K562 (cell line): ENCODE results near the gene KRTAP29-1. TPM values are rescaled to one million over a fixed set of nuclear protein-coding genes. Genes with fewer than 3 reads are reported as not detected.

Experiments used
- RAD21 ChIP-seq, 2 experiments: fragments of 250-450 bp in 1 of 2; fragments of 450-650 bp in 1 of 2; sonication (Bioruptor Pico) in 1 of 2; formaldehyde crosslinking in 1 of 2; IDR thresholded peaks in 1 of 2; conservative IDR thresholded peaks in 1 of 2; 2 replicates each; pipeline versions ENCODE4 v1.4.0 to v1.8.0; 2020 to 2022; ENCODE audit warnings: mild to moderate bottlenecking in 2 of 2, moderate library complexity in 1 of 2
- RFX5 ChIP-seq: IDR thresholded peaks from 2 replicates; pipeline ENCODE4 v1.6.1; 2011; ENCODE audit warnings: low read depth, mild to moderate bottlenecking, improper control_type of control experiment, low read length
- SLC30A9 ChIP-seq: fragments of 250-450 bp; sonication (Bioruptor Pico); IDR thresholded peaks from 2 replicates; pipeline ENCODE4 v1.8.0; 2022; ENCODE audit warnings: mild to moderate bottlenecking, moderate library complexity
- polyA plus RNA-seq, 8 experiments: library from polyadenylated mRNA; depleted of rRNA in 4 of 8; stranded (reverse) in 5 of 8; unstranded in 3 of 8; fragments of >200 nt; fragmentation: Nextera tagmentation in 2 of 8; fragmentation: Illumina TruSeq in 1 of 8; extraction: Ambion mirVana in 2 of 8; extraction: Trizol in 1 of 8; gene quantifications; 2 replicates each; pipeline versions ENCODE4 v1.2.1 to v1.2.3, GENCODE V29; 2011 to 2014; ENCODE audit warnings: inconsistent platforms in 1 of 8, missing spikeins in 1 of 8
- total RNA-seq, 7 experiments: library from RNA; depleted of rRNA in 6 of 7; stranded (reverse); fragments of >200 nt in 6 of 7; fragmentation: Illumina TruSeq in 2 of 7; extraction: Trizol in 2 of 7; gene quantifications; 2 replicates each; pipeline versions ENCODE4 v1.2.1 to v1.2.3, GENCODE V29; 2011 to 2021; ENCODE audit warnings: low replicate concordance in 1 of 7
- TF ChIP-seq, protein P1 (sequence below), 3 experiments: IDR thresholded peaks in 2 of 3; conservative IDR thresholded peaks in 1 of 3; 2 replicates each; pipeline ENCODE4 v1.5.1; 2011 to 2012; ENCODE audit warnings: low read length in 3 of 3, mild to moderate bottlenecking in 3 of 3, control low read depth in 2 of 3, improper control_type of control experiment in 1 of 3, inconsistent platforms in 1 of 3, low read depth in 1 of 3, mixed read lengths in 1 of 3, moderate library complexity in 1 of 3; ENCODE audit not compliant: insufficient read depth in 2 of 3

Gene KRTAP29-1
- total and polyA plus RNA-seq, 9 of the 15 experiments (the other 6 are each of a cell fraction or from before 2014, with no cell fraction given) = not detected

DNA sequence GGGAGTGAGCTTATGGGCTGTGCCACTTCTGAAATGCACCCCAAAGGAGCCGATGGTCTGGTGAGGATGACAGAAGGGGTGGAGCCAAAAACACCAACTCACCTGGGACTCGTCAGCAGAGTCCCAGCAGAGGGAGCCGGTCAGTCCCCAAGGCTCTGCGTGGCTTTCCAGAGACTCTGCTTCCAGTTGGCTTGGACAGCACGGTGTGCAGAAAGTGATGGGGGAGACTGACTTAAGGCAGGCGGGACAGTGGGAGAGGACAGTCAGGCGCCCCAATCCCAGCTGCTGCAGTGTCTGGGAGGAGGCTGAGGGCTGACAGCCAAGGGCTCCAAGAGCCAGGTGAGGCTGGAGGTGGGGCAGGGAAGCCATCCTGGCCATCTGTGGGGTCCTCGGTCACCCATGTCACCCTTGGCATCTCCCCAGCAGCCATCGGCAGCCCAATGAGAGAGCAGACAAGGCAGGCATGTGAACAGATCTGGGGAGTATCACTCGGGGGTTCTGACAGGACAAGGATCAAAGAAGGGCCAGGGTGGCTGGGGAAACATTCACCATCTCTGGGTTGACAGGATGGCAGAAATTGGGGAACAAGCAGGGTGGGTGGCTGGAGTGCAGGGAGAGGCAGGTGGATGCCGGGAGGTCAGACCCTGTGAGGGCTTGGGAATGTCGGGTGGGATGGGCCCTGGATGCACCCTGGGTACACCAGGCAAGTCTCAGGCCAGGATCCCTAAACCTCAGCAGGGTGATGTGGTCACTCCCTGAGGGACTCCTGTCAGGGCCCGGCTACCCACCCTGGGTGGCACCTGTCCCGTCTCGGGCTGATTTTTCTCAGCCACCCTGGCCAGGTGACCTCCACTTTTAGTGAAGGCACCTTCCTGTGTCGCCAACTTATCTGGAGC, 21.8 kb upstream of the KRTAP29-1 start (continued):
- TF ChIP-seq, protein P1, sequence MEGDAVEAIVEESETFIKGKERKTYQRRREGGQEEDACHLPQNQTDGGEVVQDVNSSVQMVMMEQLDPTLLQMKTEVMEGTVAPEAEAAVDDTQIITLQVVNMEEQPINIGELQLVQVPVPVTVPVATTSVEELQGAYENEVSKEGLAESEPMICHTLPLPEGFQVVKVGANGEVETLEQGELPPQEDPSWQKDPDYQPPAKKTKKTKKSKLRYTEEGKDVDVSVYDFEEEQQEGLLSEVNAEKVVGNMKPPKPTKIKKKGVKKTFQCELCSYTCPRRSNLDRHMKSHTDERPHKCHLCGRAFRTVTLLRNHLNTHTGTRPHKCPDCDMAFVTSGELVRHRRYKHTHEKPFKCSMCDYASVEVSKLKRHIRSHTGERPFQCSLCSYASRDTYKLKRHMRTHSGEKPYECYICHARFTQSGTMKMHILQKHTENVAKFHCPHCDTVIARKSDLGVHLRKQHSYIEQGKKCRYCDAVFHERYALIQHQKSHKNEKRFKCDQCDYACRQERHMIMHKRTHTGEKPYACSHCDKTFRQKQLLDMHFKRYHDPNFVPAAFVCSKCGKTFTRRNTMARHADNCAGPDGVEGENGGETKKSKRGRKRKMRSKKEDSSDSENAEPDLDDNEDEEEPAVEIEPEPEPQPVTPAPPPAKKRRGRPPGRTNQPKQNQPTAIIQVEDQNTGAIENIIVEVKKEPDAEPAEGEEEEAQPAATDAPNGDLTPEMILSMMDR (IDR thresholded peaks at IDR 0.05 in 2 of 3, conservative IDR thresholded peaks at IDR 0.05 in 1 of 3; ENCODE audit: insufficient read depth in 2 of 3, low read depth in 1 of 3, low read length in 3 of 3) = peak; percentile 22 to 31 (median 22); a peak in 1 of 6 replicates
- TF ChIP-seq RFX5 = no peak
- TF ChIP-seq SLC30A9 (CRISPR knock-in tag) = no peak
- TF ChIP-seq RAD21 (CRISPR knock-in tag; conservative IDR thresholded peaks at IDR 0.05 in 1 of 2, IDR thresholded peaks at IDR 0.05 in 1 of 2) = peak in 1 of 2 experiments; percentile 32; a peak in 2 of 4 replicates
